Fibroblast of mammary gland (primary cell): ENCODE measurements around the gene EIF2S3.

Experiments
- DNase-seq: peaks from one replicate; pipeline ENCODE4 v3.0.0-alpha.2; 2010; ENCODE audit warnings: low read depth
- H3K4me3 ChIP-seq: 2 replicates; pipeline ENCODE4 v1.5.1; 2011; ENCODE audit warnings: low read depth, mild to moderate bottlenecking, low read length, moderate library complexity; ENCODE audit not compliant: control insufficient read depth
- CTCF ChIP-seq: conservative IDR thresholded peaks from 2 replicates; pipeline ENCODE4 v1.5.1; 2011; ENCODE audit warnings: low read depth, low read length, inconsistent platforms; ENCODE audit not compliant: control insufficient read depth, insufficient read depth

EIF2S3 gene

GRCh38 chrX:24125028-24125612 is 70.4 kb downstream of the EIF2S3 start:
- no peak for TF ChIP-seq CTCF
- no peak overlapping the region for H3K4me3 ChIP-seq
- DNase-seq = no peak
